GM12874 (cell line): Measurements from ENCODE around the gene SEC24D.

Experiments used
- CTCF ChIP-seq: IDR thresholded peaks from 2 replicates; pipeline ENCODE4 v1.5.1; 2011; ENCODE audit warnings: low read depth, mild to moderate bottlenecking, control low read depth, low read length, moderate library complexity; ENCODE audit not compliant: insufficient read depth

The SEC24D gene

GRCh38 chr4:118762730-118763477 lies 73.0 kb downstream of the SEC24D start:
- TF ChIP-seq CTCF = no peak

- TF ChIP-seq CTCF = no peak
These were observed 73.8 kb downstream of the SEC24D start for GRCh38 chr4:118762155-118762554.

GRCh38 chr4:118761397-118762016 lies 74.4 kb downstream of the SEC24D start:
- TF ChIP-seq CTCF = no peak

- no peak for TF ChIP-seq CTCF
These were observed 75.4 kb downstream of the SEC24D start for GRCh38 chr4:118760493-118760892.

- TF ChIP-seq CTCF = no peak
These were observed 75.8 kb downstream of the SEC24D start for GRCh38 chr4:118760092-118760491.

GRCh38 chr4:118759481-118759880 lies 76.4 kb downstream of the SEC24D start:
- no peak for TF ChIP-seq CTCF

- TF ChIP-seq CTCF = no peak
These were observed 77.6 kb downstream of the SEC24D start for GRCh38 chr4:118758293-118758692.
